ENCODE results near the gene PIBF1.
"Not testable (repeated sequence)": the region's sequence is repeated elsewhere in the genome, so short reads cannot be mapped to it uniquely, and the experiment has no call there.

PIBF1 gene

DNA sequence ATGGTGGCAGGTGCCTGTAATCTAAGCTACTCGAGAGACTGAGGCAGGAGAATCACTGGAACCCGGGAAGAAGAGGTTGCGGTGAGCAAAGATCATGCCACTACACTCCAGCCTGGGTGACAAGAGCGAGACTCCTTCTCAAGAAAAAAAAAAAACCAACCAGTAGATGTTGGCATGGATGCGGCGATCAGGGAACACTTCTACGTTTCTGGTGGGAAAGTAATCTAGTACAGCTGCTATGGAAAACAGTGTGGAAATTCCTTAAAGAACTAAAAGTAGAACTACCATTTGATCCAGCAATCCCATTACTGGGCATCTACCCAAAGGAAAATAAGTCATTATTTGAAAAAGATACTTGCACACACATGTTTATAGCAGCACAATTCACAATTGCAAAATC, 119.6 kb downstream of the PIBF1 start:
- DNase-seq, result not testable (repeated sequence)

DNA sequence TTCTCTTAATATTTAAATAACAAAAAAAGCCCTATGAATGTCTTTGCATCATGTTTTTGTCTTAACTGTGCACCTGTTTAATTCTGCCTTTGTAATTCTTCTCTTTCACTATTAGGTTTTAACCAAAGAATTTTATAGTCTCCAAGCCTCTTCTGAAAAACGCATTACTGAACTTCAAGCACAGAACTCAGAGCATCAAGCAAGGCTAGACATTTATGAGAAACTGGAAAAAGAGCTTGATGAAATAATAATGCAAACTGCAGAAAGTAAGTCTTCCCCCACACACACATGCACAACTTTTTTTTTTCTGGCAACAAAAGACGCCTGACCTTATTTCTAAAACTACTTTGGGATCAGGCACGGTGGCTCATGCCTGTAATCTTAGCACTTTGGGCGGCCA, 126.5 kb downstream of the PIBF1 start:
- DNase-seq, result no peak

DNA sequence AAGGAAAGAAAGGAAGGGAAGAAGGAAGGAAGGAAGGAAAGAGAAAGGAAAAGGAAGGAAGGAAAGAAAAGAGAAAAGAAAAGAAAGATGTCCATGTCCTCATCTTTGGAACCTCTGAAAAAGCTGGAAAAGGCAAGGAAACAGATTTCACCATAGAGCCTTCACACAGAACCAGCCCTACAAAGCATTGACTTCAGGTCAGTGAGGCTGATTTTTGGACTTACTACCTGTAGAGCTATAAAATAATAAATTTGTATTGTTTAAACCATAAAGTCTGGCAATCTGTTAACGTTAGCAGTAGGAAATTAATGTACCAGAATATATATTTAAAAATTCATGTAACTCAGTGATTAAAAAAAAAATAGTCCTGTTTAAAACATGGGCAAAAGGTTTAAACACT, 130.0 kb downstream of the PIBF1 start:
- no peak for DNase-seq

DNA sequence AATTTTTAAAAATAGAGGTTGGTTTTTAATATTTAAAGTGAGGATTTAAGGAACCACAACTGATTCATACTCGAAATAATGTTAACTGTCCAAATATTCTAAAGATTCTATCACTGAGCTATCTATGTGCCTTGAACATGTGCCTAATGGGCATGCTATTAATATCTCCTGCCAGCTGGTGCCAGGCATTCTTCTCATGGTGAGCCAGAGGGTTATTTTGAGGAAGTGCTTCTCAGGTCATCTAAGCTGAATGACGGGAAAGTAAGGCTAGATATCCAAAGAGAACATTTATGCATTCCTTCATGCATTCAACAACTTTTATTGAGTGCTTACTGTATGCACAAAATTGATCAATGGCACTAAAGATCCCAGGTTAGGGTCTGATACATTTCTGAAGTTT, 138.2 kb downstream of the PIBF1 start:
- DNase-seq, result no peak

DNA sequence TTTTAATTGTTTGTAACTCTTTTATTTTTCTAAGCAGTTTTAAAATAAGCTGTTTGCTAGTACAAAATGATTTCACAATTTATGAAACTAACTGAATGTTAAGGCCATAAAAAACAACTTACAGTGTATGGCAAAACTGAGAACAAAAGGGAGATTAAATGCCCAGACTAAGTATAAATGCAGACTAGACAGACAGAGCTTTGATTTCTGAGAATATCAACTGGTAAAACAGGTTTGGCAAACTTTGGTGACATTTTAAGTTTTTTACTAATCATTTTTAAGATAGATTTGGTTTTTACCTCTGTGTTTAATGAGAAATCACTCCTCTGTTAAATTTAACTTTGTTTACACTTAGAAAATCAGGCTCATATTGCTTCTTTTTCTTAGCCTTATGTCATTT, 149.4 kb downstream of the PIBF1 start:
- DNase-seq, result no peak

DNA sequence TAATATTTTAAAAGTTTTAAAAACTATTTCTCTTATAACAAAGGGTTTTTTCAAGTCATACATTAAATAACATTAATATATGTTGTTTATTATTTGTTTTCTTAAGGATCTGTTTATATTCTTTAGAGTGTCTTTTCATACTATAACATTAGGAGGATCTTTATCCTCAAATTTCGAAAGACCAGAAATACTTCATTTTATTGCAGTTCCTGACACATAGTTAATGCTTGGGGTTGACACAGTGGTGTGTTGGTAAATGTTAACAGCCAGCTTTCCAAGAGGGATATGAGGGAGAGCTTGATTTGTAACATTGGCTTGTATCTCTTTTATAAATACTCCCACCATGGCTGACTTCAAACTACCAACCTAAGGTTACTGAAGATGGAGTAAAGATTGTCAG, 150.3 kb downstream of the PIBF1 start:
- DNase-seq, result no peak

DNA sequence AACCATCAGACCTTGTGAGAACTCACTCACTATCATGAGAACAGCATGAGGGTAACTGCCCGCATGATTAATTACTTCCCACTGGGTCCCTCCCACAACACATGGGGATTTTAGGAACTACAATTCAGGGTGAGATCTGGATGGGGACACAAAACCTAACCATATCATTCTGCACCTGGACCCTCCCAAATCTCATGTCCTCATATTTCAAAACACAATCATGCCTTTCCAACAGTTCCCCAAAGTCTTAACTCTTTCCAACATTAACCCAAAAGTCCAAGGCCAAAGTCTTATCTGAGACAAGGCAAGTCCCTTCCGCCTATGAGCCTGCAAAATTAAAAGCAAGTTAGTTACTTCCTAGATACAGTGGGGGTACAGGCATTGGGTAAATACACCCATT, 164.3 kb downstream of the PIBF1 start:
- DNase-seq, result not testable (repeated sequence)

DNA sequence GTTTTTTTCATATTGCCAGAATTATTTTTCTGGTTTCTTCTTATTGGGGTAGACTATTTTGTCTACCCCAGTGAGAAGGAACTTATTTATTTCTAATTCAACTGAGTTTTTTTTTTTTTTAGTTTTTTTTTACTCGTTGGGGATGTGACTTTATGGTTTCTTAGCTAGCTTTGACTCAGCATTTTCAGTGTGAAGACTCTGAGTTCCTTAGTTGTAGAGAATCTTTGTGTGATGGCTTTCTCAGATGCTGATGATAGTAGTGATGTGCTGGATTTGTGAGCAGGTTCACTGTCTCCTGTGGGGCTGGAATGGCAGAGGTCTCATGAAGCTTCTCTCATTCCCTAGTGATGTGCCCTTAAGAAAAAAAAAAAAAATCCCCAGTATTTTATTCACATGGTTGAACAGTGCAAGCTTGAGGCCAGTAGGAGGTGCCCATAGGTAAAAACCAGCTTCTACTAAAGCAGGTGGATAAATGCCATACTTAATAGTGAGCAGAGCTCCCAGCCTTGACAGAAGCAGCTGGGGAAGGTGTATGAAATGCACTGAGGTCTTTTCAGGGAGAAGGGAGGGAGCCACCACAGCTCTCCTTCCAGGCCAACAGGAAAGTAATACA, 170.7 kb downstream of the PIBF1 start:
- DNase-seq, result no peak

DNA sequence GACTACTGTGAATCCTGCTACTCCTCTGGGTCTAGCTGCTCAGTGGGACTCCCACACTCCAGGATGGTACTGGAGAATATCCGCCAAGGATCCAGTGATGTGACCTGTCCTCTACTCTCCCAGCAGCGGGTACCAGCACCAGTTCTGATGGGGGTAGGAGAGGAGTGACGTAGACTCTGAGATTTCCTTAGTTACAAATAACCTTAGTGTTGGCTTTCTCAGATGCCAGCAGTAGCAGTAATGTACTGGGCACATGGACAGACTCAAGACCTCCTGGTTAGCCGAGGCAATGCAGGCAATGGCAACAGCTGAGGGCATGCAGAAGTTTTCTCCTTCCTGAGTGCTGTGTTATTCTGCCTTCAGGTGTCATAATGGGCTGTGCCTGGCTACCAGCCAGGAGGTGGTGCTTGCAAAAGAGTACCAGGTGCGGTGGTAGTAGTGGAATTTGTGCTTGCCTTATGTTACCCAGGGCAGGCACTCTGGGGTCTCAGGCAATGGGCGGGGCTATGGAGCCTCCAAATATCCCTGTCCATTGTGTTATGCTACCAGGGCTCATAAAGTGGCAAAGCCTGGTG, 171.5 kb downstream of the PIBF1 start:
- no peak for DNase-seq

DNA sequence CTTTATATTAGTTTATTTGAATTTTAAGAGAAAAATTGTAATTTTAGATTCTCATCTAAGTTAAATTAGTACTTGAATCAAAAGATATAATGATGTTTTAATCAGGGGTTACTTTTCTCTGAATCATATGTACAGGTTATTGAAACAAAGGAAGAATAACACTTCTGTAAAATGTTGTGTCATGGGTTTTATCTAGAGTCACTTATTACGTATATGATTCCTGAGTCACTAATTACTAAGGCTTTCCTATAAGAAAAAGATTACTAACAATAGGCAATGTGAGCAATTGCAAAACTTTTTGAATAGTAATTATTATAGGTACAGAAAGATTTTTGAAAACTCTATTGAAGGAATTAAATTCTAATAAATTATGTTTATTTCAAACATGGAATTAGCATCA, 177.7 kb downstream of the PIBF1 start:
- DNase-seq, result no peak

DNA sequence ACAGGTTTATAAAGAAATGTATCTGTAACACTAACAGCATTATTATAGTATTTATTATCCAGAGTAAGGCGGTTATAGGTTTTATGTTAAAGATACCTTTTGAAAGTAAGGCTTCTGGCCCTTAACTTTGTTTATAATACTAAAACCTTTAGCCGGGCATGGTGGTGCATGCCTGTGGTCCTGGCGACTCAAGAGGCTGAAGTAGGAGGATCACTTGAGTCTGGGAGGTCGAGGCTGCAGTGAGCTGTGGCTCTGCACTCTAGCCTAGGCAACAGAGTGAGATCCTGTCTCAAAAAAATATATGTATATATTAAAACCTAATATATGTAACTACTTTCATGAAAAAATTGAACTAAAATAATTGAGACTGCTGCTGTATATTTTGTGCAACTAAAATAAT, 178.2 kb downstream of the PIBF1 start:
- no peak for DNase-seq

DNA sequence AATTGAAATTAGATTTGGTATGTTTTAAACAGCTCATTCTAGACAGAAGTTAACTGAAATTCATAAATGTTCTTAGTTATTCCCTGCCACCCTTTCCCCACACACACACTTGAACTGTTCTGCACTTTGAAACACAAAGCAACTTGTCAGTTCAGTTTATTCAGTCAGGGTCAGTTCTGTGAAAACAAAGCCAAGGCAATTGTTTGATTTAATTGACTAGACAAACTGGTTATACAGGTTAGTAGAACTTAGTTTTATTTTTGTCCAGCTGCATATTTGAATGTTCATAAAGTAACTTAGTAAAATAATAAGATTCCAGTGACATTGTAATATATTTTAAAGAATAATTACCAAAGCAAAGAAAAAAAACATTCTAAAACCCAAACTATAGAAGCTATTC, 178.6 kb downstream of the PIBF1 start:
- DNase-seq, result no peak

DNA sequence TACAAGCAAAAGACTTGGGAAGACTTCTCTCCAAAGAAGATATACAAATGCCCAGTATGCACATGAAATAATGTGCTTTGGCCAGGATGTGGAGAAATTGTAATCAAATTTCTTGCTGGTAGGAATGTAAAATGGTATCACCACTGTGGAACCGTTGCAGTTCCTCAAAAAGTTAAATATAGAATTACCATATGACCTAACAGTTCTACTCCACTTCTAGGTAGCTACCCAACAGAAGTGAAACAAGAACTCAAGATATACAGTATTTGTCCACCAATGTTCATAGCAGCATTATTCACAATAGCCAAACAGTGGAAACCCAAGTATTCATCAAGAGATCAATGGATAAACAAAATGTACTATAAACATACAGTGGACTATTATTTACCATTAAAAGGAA, 181.8 kb downstream of the PIBF1 start:
- no peak for DNase-seq

DNA sequence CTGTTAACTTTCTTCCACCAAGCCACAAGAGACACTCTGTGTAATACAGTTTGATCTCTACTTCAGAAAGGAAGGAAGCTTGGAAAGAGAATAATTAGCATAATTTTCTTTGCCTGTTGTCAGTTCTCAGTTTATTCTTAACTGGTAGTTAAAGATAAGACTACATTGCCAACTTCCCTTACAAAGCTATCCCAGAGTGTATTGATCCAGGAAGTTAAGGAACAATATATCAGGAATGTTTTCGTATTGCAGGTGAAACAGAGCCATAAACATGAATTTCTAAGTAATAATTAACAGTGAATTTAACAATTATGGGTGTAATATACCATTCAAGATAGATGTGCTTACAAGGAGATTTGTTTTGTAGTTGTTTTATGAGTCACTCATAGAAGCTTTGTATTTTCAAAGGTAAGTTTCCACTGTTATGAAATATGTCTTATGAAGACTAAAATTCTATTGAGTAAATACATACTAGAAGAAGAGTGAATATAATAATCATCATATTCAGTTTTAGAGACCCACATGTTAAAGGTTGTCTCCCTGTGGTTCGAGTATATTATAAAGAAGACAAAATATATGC, 188.5 kb downstream of the PIBF1 start:
- DNase-seq, result no peak

DNA sequence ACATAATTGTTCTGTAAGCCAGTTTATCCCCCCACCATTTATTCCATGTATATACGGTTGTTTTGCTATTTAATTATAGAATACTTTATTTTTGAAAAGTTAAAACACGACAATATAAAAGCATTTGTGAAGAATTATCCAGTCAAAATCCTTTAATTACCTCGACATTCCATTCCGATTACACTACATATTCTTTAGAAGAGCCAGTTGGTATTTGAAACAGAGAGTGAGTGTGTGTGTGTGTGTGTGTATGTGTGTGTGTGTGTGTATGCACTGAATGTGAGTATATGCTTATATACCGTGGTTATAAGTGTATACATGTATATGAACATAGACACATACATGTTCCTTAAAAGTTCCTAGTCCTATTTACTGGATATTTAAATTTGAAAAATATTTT, 189.0 kb downstream of the PIBF1 start:
- no peak for DNase-seq

DNA sequence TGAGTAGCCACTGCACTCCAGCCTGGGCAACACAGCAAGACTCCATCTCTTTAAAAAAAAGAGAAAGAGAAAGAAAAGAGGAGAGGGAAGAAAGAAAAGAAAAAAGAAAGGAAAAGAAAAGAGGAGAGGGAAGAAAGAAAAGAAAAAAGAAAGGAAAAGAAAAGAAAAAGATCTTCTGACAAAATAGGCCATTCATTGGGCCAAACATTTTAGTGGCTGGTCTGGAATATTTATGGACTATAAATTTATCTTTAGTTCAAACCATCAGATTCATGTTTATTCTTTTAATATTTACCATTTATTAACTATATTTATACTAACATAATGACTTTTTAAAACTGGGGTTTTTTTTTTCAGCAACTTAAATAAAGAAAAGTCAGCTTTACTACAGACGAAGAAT, 191.3 kb downstream of the PIBF1 start:
- DNase-seq, result no peak

DNA sequence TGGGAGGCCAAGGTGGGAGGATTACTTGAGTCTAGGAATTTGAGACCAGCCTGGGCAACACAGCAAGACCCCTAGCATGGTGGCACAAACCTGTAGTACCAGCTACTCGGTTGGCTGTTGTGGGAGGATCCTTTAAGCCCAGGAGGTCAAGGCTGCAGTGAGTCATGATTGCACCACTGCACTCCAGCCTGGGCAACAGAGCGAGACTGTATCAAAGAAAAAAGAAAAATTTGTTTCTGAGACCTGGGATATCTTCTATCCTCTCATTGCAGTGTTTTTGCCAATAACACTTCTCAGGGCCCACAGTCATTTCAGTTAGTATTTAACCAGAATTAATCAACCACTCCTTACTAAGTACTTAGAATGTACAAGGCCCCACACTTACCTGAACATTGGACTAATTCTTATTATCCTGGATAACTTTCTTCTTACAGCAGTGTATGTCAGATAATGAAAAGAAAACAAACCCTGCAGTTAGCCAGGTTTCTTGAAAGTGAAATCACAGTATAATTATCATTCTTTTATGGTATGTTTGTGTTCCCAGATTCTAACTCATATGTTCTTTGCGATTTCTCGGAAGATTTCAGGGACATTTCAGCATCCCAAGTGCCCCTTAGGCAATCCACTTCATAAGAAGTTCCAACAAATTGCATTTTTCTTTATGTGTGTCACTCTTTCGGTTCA, 201.3 kb downstream of the PIBF1 start:
- no peak for DNase-seq

DNA sequence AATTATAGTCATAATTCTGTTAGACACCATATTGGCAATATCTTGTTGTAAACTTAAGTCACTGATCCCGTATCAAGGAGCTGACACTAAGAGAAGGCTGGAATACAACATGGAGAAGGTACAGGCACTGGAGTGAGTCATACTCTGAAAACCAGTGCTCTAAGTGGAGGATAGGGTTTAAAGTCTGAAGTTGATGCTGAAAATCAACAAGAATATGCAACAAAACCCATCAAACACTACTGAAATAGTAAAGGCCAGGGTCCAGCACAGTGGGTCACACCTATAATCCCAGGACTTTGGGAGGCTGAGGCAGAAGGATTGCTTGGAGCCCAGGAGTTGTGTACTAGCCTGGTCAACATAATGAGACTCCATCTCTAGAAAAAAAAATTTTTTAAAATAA, 203.7 kb downstream of the PIBF1 start:
- DNase-seq, result no peak

DNA sequence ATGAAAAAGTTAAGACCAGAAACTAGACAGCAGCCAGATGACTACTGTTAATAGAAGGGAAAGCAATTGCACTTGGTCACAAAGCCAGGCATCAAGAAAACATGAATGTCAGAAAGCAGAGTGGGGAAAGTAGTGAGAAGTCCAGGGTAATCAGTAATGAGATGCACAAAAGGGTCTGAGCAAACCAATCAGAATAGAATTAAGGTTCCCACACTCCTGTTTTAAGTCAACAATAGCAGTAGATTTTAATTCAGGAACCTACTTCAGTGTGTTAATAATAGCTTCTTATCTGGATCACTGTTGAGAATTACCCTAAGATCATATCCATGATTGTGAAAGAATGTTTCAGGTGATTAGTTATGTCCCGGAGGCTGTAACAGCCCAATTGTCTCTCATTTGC, 204.3 kb downstream of the PIBF1 start:
- DNase-seq, result no peak

DNA sequence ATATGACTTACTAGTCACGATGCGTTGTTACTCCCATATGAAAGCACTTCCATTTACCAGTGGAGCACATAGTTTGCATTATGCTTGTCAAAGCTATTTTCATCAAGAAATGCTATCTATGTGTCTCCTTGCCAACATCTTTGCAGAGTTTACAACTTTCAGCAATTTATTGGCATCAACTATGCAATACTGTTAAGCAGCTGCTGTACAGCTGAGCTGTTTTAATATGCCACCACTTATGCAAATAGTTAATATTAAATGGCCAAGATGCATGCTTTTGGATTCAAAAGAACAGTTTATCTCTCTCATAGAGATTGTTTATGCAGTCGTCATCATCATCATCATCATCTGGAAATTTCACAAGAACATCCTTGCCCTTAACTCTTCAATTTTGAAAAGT, 209.0 kb downstream of the PIBF1 start:
- no peak for DNase-seq

DNA sequence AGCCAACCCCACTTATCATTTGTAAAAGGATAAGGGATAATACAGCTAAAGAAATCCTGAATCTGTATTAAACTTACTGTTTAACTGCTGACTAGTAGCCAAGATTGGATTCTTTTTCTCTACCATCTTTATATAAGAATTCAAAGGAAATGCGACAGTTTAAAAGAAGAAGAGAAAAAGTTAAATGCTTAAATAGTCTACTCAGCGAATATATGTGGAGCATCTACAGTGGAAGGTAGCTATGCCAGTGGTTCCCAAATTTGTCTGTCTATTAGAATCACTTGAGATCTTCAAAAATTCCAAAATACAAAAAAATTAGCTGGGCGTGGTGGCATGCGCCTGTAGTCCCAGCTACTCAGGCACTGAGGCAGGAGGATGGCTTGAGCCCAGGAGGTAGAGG, 216.1 kb downstream of the PIBF1 start:
- no peak for DNase-seq

DNA sequence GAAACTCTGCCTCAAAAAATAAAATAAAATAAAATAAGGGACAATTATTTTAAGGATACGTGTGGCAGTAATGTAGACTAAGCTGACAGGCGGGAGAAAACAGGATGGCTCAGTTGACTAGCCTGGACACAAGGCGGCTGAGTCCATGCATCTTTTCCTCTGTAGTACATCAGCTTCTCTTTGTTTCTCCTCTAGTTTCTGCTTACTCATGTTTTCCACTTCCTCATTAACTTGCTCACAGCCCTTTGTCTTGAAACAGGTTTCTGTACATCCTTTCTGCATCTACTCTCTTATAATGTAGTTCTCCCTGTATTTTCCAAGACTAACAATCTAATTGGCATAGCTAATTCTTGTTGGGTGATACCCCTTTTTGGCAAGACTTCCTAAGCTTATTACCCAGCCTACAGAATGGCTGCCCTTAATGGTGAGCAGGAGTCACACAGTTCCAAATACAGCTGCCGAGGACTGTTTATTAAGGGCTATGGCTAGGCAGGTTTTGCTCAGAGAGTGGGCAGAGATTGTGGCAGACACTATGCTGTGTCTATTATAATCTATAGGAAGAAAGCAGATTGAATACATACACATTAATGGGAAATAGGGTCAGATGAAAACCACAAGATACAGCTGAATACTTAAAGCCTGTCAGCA, 218.2 kb downstream of the PIBF1 start:
- DNase-seq, result no peak

DNA sequence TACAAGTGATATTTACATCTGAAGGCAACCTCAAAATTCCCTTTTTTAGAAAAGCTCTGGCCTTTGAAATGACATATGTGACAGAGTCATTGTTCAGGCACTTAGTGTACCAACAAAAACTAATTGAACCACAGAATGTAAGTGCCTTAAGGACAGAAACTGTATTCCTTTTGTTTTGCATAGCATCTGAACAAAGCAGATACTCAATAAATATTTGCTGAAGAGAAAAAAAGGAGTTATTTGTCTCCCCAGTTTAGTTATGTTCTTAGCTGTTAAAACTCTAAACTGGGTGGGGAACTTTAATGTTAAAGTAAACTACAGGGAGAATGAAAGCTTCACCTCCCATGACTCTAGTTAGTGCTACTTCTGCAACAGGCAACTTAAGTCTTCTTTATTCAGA, 220.0 kb downstream of the PIBF1 start:
- no peak for DNase-seq

Data from right kidney (tissue), 1 donor.